Ishikawa (cell line): ENCODE results near the gene ST8SIA1.

Source experiments
- EP300 ChIP-seq: IDR thresholded peaks from 2 replicates; pipeline ENCODE4 v1.6.1; 2012; ENCODE audit warnings: borderline replicate concordance
- NFIC ChIP-seq: IDR thresholded peaks from 2 replicates; pipeline ENCODE4 v1.6.1; 2012
- RAD21 ChIP-seq: IDR thresholded peaks from 2 replicates; pipeline ENCODE4 v1.6.1; 2012; ENCODE audit warnings: low read depth
- TCF12 ChIP-seq: IDR thresholded peaks from 2 replicates; pipeline ENCODE4 v1.6.1; 2012; ENCODE audit warnings: low read depth
- TF ChIP-seq, protein P1 (sequence below): IDR thresholded peaks from 2 replicates; pipeline ENCODE4 v1.6.1; 2012; ENCODE audit warnings: low read depth, mild to moderate bottlenecking
- TF ChIP-seq, protein P2 (sequence below): IDR thresholded peaks from 2 replicates; pipeline ENCODE4 v1.6.1; 2012

DNA sequence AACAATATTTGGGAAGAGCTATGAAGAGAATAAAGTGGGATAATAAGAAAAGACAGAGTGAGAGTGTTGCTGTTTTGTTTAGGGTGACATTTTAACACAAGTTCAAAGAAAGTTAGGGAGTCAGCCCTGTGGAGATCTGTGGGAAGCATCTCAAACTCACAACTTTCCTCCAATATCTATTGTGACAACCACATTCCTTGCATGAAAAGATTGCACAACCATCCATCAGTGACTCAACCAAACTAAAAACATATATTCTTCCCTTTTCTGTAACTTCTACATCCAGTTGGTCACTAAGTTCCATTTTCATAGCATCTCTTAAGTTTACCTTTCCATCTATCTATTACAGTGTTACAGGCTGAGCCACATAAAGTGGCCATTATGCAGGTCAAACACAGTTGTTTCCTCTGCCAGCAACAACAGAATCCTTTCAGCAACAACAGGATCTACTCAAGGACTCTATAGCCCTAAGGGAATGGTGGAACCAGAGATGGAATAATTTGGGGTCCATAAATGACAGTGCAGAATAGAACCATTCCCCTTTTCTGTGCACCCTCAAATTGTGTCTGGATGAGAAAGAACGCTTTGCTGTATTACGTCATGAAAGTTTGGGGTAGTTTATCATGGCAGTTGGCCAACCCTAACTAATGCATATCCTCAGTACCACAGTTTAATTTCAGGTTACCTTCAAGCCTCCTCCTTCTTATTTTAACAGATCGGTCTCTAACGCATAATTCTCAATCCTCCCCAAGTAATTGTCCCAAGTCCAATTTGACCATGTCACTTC, 118.8 kb downstream of the ST8SIA1 start:
- TF ChIP-seq, protein P1, sequence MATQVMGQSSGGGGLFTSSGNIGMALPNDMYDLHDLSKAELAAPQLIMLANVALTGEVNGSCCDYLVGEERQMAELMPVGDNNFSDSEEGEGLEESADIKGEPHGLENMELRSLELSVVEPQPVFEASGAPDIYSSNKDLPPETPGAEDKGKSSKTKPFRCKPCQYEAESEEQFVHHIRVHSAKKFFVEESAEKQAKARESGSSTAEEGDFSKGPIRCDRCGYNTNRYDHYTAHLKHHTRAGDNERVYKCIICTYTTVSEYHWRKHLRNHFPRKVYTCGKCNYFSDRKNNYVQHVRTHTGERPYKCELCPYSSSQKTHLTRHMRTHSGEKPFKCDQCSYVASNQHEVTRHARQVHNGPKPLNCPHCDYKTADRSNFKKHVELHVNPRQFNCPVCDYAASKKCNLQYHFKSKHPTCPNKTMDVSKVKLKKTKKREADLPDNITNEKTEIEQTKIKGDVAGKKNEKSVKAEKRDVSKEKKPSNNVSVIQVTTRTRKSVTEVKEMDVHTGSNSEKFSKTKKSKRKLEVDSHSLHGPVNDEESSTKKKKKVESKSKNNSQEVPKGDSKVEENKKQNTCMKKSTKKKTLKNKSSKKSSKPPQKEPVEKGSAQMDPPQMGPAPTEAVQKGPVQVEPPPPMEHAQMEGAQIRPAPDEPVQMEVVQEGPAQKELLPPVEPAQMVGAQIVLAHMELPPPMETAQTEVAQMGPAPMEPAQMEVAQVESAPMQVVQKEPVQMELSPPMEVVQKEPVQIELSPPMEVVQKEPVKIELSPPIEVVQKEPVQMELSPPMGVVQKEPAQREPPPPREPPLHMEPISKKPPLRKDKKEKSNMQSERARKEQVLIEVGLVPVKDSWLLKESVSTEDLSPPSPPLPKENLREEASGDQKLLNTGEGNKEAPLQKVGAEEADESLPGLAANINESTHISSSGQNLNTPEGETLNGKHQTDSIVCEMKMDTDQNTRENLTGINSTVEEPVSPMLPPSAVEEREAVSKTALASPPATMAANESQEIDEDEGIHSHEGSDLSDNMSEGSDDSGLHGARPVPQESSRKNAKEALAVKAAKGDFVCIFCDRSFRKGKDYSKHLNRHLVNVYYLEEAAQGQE = no peak
- TF ChIP-seq TCF12 (no peak), RAD21 (no peak), EP300 (no peak), NFIC (no peak)
- TF ChIP-seq, protein P2, sequence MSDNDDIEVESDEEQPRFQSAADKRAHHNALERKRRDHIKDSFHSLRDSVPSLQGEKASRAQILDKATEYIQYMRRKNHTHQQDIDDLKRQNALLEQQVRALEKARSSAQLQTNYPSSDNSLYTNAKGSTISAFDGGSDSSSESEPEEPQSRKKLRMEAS = no peak
